ENCODE measurements around the gene MYBPC3.

Gene MYBPC3

GRCh38 chr11:47359586-47359985 lies 7.1 kb upstream of the MYBPC3 start:
- no peak overlapping the region for H2BK12ac ChIP-seq (ENCODE audit: low read length)
- peak overlapping the region; percentile 20 for H2AK5ac ChIP-seq (ENCODE audit: low read depth, low read length)
- H4K8ac ChIP-seq (ENCODE audit: low read depth, low read length), result no peak overlapping the region
- H2BK5ac ChIP-seq (ENCODE audit: low read length), result no peak overlapping the region
- H3K18ac ChIP-seq (ENCODE audit: low read length), result peak overlapping the region; percentile 35
- H3K14ac ChIP-seq (ENCODE audit: low read length), result no peak overlapping the region
- H3K27ac ChIP-seq (replicated peaks; ENCODE audit: low read length), result no peak overlapping the region
- H3K4ac ChIP-seq (ENCODE audit: low read length), result no peak overlapping the region
- WGBS, 2 donors (ENCODE audit: extremely low coverage in 2 of 2, insufficient read length in 2 of 2, insufficient replicate concordance in 1 of 2), result no CpG with 5 or more reads among the region's 17 CpGs
- H4K91ac ChIP-seq (ENCODE audit: low read depth, low read length, poor library complexity), result no peak overlapping the region
- peaks cover 1% of the 10 kb centered on the region for H3K79me1 ChIP-seq (ENCODE audit: low read depth, low read length)
- H3K4me1 ChIP-seq (ENCODE audit: control insufficient read depth in 2 of 2, insufficient read depth in 1 of 2, low read depth in 1 of 2, low read length in 2 of 2), result peaks cover 0 to 5% of the 10 kb centered on the region in 2 donors
- DNase-seq (ENCODE audit: low spot score), result no peak
- peak overlapping the region; percentile 64 for H2BK15ac ChIP-seq (ENCODE audit: low read length)
- H3K9ac ChIP-seq (ENCODE audit: low read depth, low read length, poor library complexity), result no peak overlapping the region
- no peak overlapping the region for H2BK120ac ChIP-seq (ENCODE audit: low read depth, low read length)
- H3K27me3 ChIP-seq (ENCODE audit: control insufficient read depth in 3 of 3, insufficient read depth in 3 of 3, low read depth in 1 of 3, low read length in 3 of 3), result no peaks in the 10 kb centered on the region
- H3K36me3 ChIP-seq (replicated peaks in 1 of 2; ENCODE audit: control insufficient read depth in 2 of 2, insufficient read depth in 2 of 2, low read length in 2 of 2), result peaks cover 0 to 3% of the 10 kb centered on the region in 2 donors
- no peak overlapping the region for H3K4me2 ChIP-seq (ENCODE audit: insufficient read depth, low read length, poor library complexity, severe bottlenecking)
- no peak overlapping the region for H2AFZ ChIP-seq (ENCODE audit: low read length)
- no peak overlapping the region for H3K23ac ChIP-seq (ENCODE audit: low read depth, low read length, poor library complexity)
- no peak overlapping the region for H3K4me3 ChIP-seq (ENCODE audit: low read length in 2 of 2)
- H3K9me3 ChIP-seq (replicated peaks in 1 of 2; ENCODE audit: control insufficient read depth in 2 of 2, insufficient read depth in 1 of 2, low read depth in 1 of 2, low read length in 2 of 2), result peaks cover 0 to 19% of the 10 kb centered on the region in 2 donors

GRCh38 chr11:47359162-47359561 lies 6.7 kb upstream of the MYBPC3 start:
- H3K18ac ChIP-seq (ENCODE audit: low read length), result peak overlapping the region; percentile 35

GRCh38 chr11:47358731-47359051 lies 6.2 kb upstream of the MYBPC3 start:
- no peak overlapping the region for H2AFZ ChIP-seq (ENCODE audit: low read length)
- no CpG with 5 or more reads among the region's 14 CpGs for WGBS, 2 donors (ENCODE audit: extremely low coverage in 2 of 2, insufficient read length in 2 of 2, insufficient replicate concordance in 1 of 2)
- peak overlapping the region; percentile 96 for H2AK5ac ChIP-seq (ENCODE audit: low read depth, low read length)
- H3K4me2 ChIP-seq (ENCODE audit: insufficient read depth, low read length, poor library complexity, severe bottlenecking), result no peak overlapping the region
- peak overlapping the region; percentile 8 for H3K4ac ChIP-seq (ENCODE audit: low read length)
- no peak overlapping the region for H2BK5ac ChIP-seq (ENCODE audit: low read length)
- H3K4me1 ChIP-seq (ENCODE audit: control insufficient read depth in 2 of 2, insufficient read depth in 1 of 2, low read depth in 1 of 2, low read length in 2 of 2), result peaks cover 0 to 5% of the 10 kb centered on the region in 2 donors
- H2BK120ac ChIP-seq (ENCODE audit: low read depth, low read length), result no peak overlapping the region
- no peaks in the 10 kb centered on the region for H3K27me3 ChIP-seq (ENCODE audit: control insufficient read depth in 3 of 3, insufficient read depth in 3 of 3, low read depth in 1 of 3, low read length in 3 of 3)
- peak overlapping the region; percentile 56 for H3K9ac ChIP-seq (ENCODE audit: low read depth, low read length, poor library complexity)
- peaks cover 0 to 3% of the 10 kb centered on the region in 2 donors for H3K36me3 ChIP-seq (replicated peaks in 1 of 2; ENCODE audit: control insufficient read depth in 2 of 2, insufficient read depth in 2 of 2, low read length in 2 of 2)
- H4K8ac ChIP-seq (ENCODE audit: low read depth, low read length), result no peak overlapping the region
- H3K79me1 ChIP-seq (ENCODE audit: low read depth, low read length), result peaks cover 1% of the 10 kb centered on the region
- peak overlapping the region; percentile 55 for H3K18ac ChIP-seq (ENCODE audit: low read length)
- H3K14ac ChIP-seq (ENCODE audit: low read length), result peak overlapping the region; percentile 85
- peak overlapping the region; percentile 92 for H3K23ac ChIP-seq (ENCODE audit: low read depth, low read length, poor library complexity)
- no peak overlapping the region for H3K27ac ChIP-seq (replicated peaks; ENCODE audit: low read length)
- DNase-seq (ENCODE audit: low spot score), result no peak
- peaks cover 0 to 19% of the 10 kb centered on the region in 2 donors for H3K9me3 ChIP-seq (replicated peaks in 1 of 2; ENCODE audit: control insufficient read depth in 2 of 2, insufficient read depth in 1 of 2, low read depth in 1 of 2, low read length in 2 of 2)
- H3K4me3 ChIP-seq (ENCODE audit: low read length in 2 of 2), result peak overlapping the region in 1 of 2 donors; percentile 20
- peak overlapping the region; percentile 94 for H4K91ac ChIP-seq (ENCODE audit: low read depth, low read length, poor library complexity)
- H2BK12ac ChIP-seq (ENCODE audit: low read length), result peak overlapping the region; percentile 14
- no peak overlapping the region for H2BK15ac ChIP-seq (ENCODE audit: low read length)

More at GRCh38 chr11:47359162-47359561, 6.7 kb upstream of the MYBPC3 start:
- H3K4me1 ChIP-seq (ENCODE audit: control insufficient read depth in 2 of 2, insufficient read depth in 1 of 2, low read depth in 1 of 2, low read length in 2 of 2), result peaks cover 0 to 5% of the 10 kb centered on the region in 2 donors
- H2AFZ ChIP-seq (ENCODE audit: low read length), result no peak overlapping the region
- no peak overlapping the region for H3K27ac ChIP-seq (replicated peaks; ENCODE audit: low read length)
- no peak overlapping the region for H3K4ac ChIP-seq (ENCODE audit: low read length)
- H3K14ac ChIP-seq (ENCODE audit: low read length), result no peak overlapping the region
- no peak overlapping the region for H4K91ac ChIP-seq (ENCODE audit: low read depth, low read length, poor library complexity)
- H3K4me2 ChIP-seq (ENCODE audit: insufficient read depth, low read length, poor library complexity, severe bottlenecking), result no peak overlapping the region
- H3K4me3 ChIP-seq (ENCODE audit: low read length in 2 of 2), result no peak overlapping the region
- H3K79me1 ChIP-seq (ENCODE audit: low read depth, low read length), result peaks cover 1% of the 10 kb centered on the region
- peak overlapping the region; percentile 64 for H2BK15ac ChIP-seq (ENCODE audit: low read length)
- H2BK120ac ChIP-seq (ENCODE audit: low read depth, low read length), result no peak overlapping the region
- no peaks in the 10 kb centered on the region for H3K27me3 ChIP-seq (ENCODE audit: control insufficient read depth in 3 of 3, insufficient read depth in 3 of 3, low read depth in 1 of 3, low read length in 3 of 3)
- H3K36me3 ChIP-seq (replicated peaks in 1 of 2; ENCODE audit: control insufficient read depth in 2 of 2, insufficient read depth in 2 of 2, low read length in 2 of 2), result peaks cover 0 to 3% of the 10 kb centered on the region in 2 donors
- peaks cover 0 to 19% of the 10 kb centered on the region in 2 donors for H3K9me3 ChIP-seq (replicated peaks in 1 of 2; ENCODE audit: control insufficient read depth in 2 of 2, insufficient read depth in 1 of 2, low read depth in 1 of 2, low read length in 2 of 2)
- no peak overlapping the region for H2BK5ac ChIP-seq (ENCODE audit: low read length)
- no peak overlapping the region for H2BK12ac ChIP-seq (ENCODE audit: low read length)
- no peak for DNase-seq (ENCODE audit: low spot score)
- no CpG with 5 or more reads among the region's 7 CpGs for WGBS, 2 donors (ENCODE audit: extremely low coverage in 2 of 2, insufficient read length in 2 of 2, insufficient replicate concordance in 1 of 2)
- peak overlapping the region; percentile 96 for H2AK5ac ChIP-seq (ENCODE audit: low read depth, low read length)
- no peak overlapping the region for H3K23ac ChIP-seq (ENCODE audit: low read depth, low read length, poor library complexity)
- peak overlapping the region; percentile 56 for H3K9ac ChIP-seq (ENCODE audit: low read depth, low read length, poor library complexity)
- no peak overlapping the region for H4K8ac ChIP-seq (ENCODE audit: low read depth, low read length)

DNA sequence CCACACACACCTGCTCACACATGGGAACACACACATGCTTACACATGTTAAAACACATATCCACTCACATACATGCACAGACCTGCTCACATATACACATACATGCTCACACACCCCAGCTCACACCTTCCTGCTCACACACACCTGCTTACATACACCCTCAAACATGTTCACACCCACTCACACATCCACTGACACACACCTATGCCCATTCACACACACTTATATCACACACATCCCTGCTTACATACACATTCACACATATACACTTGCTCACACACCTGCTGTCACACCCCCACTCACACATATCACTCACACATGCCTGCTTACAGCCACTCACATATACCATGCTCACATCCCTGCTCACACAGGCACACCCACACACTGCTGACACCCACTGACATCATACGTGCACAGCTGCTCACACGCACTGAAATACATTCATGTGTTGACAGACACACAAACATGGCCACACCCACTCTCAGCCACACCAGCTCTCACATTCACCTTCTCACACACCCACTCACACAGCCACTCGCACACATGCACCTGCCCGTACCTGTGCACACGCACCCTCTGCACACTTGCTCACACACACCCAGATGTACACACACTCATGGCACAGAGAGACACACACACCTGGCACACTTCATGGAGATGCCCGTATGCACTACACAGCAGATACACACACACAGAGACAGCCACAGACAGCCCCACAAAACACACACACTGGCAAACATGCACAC lies 5.7 kb upstream of the MYBPC3 start:
- Histone ChIP-seq H2BK15ac (ENCODE audit: low read length) (peak overlapping the region; percentile 78), H2AK5ac (ENCODE audit: low read depth, low read length) (peak overlapping the region; percentile 96), H2AFZ (ENCODE audit: low read length) (no peak overlapping the region), H3K18ac (ENCODE audit: low read length) (peak overlapping the region; percentile 55), H2BK120ac (ENCODE audit: low read depth, low read length) (no peak overlapping the region), H3K23ac (ENCODE audit: low read depth, low read length, poor library complexity) (peak overlapping the region; percentile 92), H3K36me3 (replicated peaks in 1 of 2; ENCODE audit: control insufficient read depth in 2 of 2, insufficient read depth in 2 of 2, low read length in 2 of 2) (peaks cover 0 to 3% of the 10 kb centered on the region in 2 donors), H3K4me2 (ENCODE audit: insufficient read depth, low read length, poor library complexity, severe bottlenecking) (no peak overlapping the region), H4K8ac (ENCODE audit: low read depth, low read length) (no peak overlapping the region), H4K91ac (ENCODE audit: low read depth, low read length, poor library complexity) (peak overlapping the region; percentile 94), H3K79me1 (ENCODE audit: low read depth, low read length) (peaks cover 1% of the 10 kb centered on the region), H3K4me3 (ENCODE audit: low read length in 2 of 2) (peak overlapping the region in 1 of 2 donors; percentile 20), H3K4ac (ENCODE audit: low read length) (no peak overlapping the region), H3K27ac (replicated peaks; ENCODE audit: low read length) (no peak overlapping the region), H2BK12ac (ENCODE audit: low read length) (peak overlapping the region; percentile 14), H3K4me1 (ENCODE audit: control insufficient read depth in 2 of 2, insufficient read depth in 1 of 2, low read depth in 1 of 2, low read length in 2 of 2) (peaks cover 0 to 5% of the 10 kb centered on the region in 2 donors), H3K9me3 (replicated peaks in 1 of 2; ENCODE audit: control insufficient read depth in 2 of 2, insufficient read depth in 1 of 2, low read depth in 1 of 2, low read length in 2 of 2) (peaks cover 0 to 19% of the 10 kb centered on the region in 2 donors), H3K9ac (ENCODE audit: low read depth, low read length, poor library complexity) (no peak overlapping the region), H3K14ac (ENCODE audit: low read length) (peak overlapping the region; percentile 85), H3K27me3 (ENCODE audit: control insufficient read depth in 3 of 3, insufficient read depth in 3 of 3, low read depth in 1 of 3, low read length in 3 of 3) (no peaks in the 10 kb centered on the region), H2BK5ac (ENCODE audit: low read length) (no peak overlapping the region)
- WGBS, 2 donors (ENCODE audit: extremely low coverage in 2 of 2, insufficient read length in 2 of 2, insufficient replicate concordance in 1 of 2), result no CpG with 5 or more reads among the region's 6 CpGs
- no peak for DNase-seq (ENCODE audit: low spot score)

Data from neuronal stem cell (in vitro differentiated cells).